Measurements from ENCODE around the gene CARD8.

CARD8 gene

GRCh38 chr19:48190288-48190884, 65.3 kb downstream of the CARD8 start:
- TF ChIP-seq CTCF (IDR thresholded peaks at IDR 0.05; ENCODE audit: extremely low read depth, missing control alignments), result peak; percentile 23
- DNase-seq (ENCODE audit: low spot score), result peak; percentile 79

- TF ChIP-seq CTCF (IDR thresholded peaks at IDR 0.05; ENCODE audit: extremely low read depth, missing control alignments), result no peak
- DNase-seq (ENCODE audit: low spot score), result peak; percentile 51
Observed at GRCh38 chr19:48186541-48186991, 69.1 kb downstream of the CARD8 start.

DNA sequence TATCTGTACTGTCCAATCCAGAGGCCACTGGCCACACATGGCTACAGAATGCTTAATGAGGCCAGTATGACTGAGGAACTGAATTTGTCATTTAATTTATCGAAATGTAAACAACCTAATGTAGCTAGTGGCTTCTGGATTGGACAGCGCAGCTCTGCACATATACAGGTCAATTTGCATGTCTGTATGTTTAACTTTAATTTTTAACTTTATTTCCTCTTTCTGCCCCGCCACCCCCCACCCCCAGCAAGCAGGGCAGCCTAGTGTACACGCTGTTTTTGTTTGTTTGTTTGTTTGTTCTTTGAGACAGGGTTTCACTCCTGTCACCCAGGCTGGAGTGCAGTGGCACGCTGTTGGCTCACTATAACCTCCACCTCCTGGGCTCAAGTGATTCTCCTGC, 69.7 kb downstream of the CARD8 start:
- no peak for DNase-seq (ENCODE audit: low spot score)
- no peak for TF ChIP-seq CTCF (IDR thresholded peaks at IDR 0.05; ENCODE audit: extremely low read depth, missing control alignments)

- DNase-seq (ENCODE audit: low spot score), result no peak
- TF ChIP-seq CTCF (IDR thresholded peaks at IDR 0.05; ENCODE audit: extremely low read depth, missing control alignments), result no peak
Observed at GRCh38 chr19:48183356-48183755, 72.4 kb downstream of the CARD8 start.

DNA sequence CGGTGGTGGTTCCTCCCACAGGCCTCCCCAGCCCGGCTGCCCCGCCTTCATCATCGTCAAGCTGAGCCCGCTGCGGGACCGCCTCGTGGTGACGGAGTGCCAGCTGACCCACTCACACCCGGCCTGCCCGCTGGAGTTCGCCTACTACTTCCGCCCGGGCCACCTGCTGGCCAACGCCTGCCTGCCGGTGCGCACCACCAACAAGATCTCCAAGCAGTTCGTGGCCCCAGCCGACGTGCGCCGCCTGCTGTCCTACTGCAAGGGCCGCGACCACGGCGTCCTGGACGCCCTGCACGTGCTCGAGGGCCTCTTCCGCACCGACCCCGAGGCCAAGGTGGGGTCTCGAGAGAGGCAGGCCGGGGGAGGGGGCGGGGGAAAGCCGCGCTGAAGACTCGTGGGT, 73.3 kb downstream of the CARD8 start:
- TF ChIP-seq CTCF (IDR thresholded peaks at IDR 0.05; ENCODE audit: extremely low read depth, missing control alignments), result no peak
- no peak for DNase-seq (ENCODE audit: low spot score)

DNA sequence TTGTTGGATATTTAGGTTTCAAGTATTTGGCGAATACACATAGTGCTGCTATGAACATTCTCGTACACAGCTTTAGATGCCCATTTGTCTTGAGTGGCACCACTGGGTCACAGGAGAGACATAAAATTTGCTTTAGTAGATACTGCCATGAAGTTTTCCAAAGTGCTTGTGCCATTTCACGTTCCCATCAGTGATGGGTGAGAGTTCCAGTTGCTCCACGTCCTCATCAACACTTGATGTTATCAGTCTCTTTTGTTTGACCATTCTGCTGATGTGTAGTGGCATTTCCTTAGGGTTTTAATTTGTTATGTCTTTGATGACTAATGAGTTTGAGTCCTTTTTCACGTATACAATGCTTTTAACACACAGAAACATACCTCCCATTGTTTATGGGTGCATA, 74.2 kb downstream of the CARD8 start:
- no peak for TF ChIP-seq CTCF (IDR thresholded peaks at IDR 0.05; ENCODE audit: extremely low read depth, missing control alignments)
- no peak for DNase-seq (ENCODE audit: low spot score)

DNA sequence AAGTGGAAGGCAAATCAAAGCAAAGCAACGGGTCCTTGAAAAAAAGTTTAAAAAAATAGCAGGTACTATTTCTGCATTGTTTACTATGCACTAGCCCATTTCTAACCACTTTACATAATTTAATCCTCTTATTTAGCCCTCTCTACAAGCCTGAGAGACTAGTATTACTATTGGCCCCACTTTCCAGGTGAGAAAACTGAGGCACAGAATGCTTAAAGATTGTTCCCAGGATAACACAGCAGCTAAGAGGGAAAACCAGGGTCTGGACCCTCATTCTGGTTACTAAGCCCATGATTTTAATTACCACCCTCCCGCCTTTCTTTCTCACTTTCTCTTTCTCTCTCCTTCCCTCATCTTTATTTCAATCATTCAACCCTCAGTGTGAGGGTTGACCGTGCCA, 79.5 kb downstream of the CARD8 start:
- DNase-seq (ENCODE audit: low spot score), result no peak
- no peak for TF ChIP-seq CTCF (IDR thresholded peaks at IDR 0.05; ENCODE audit: extremely low read depth, missing control alignments)

All from GM20000 (cell line).